SU-DHL-6 (cell line): ENCODE data around the gene MOGAT3.

Experiments used
- H2AFZ ChIP-seq: fragments of 200-600 bp; sonication (generic); 2 replicates; pipeline ENCODE4 v1.6.1; 2014; ENCODE audit warnings: low read depth, mild to moderate bottlenecking, moderate library complexity, mixed read lengths, antibody characterized with exemption, low read length; ENCODE audit not compliant: severe bottlenecking
- H3F3A ChIP-seq: fragments of 200-600 bp; shearing (Covaris generic); 2 replicates; pipeline ENCODE4 v1.6.0; 2016; ENCODE audit warnings: antibody characterized with exemption, mild to moderate bottlenecking; ENCODE audit not compliant: insufficient read depth
- H3K27ac ChIP-seq: fragments of 200-600 bp; sonication (generic); 2 replicates; pipeline ENCODE4 v1.5.1; 2016; ENCODE audit warnings: low read depth, mild to moderate bottlenecking, low read length, moderate library complexity, mixed read lengths
- H3K27me3 ChIP-seq: fragments of 200-600 bp; sonication (generic), shearing (Covaris generic); 2 replicates; pipeline ENCODE4 v1.6.0; 2014; ENCODE audit warnings: mild to moderate bottlenecking, low read length
- H3K36me3 ChIP-seq: fragments of 200-600 bp; sonication (generic); 2 replicates; pipeline ENCODE4 v1.6.1; 2014; ENCODE audit warnings: mild to moderate bottlenecking, low read length, mixed read lengths
- H3K4me2 ChIP-seq: fragments of 300-600, 200-600 bp; shearing (Covaris generic), sonication (generic); 2 replicates; pipeline ENCODE4 v1.6.0; 2014; ENCODE audit warnings: low read length, low read depth, mild to moderate bottlenecking; ENCODE audit not compliant: poor library complexity, severe bottlenecking
- H3K4me3 ChIP-seq: fragments of 200-600 bp; sonication (generic); 2 replicates; pipeline ENCODE4 v1.5.1; 2014; ENCODE audit warnings: antibody characterized with exemption, low read length, mild to moderate bottlenecking, mixed read lengths; ENCODE audit not compliant: insufficient read depth, poor library complexity, severe bottlenecking
- H3K79me2 ChIP-seq: fragments of 200-600 bp; sonication (generic); 2 replicates; pipeline ENCODE4 v1.6.1; 2014; ENCODE audit warnings: mild to moderate bottlenecking, low read length, moderate library complexity; ENCODE audit not compliant: insufficient read depth
- H3K9ac ChIP-seq: fragments of 200-600 bp; sonication (generic); 2 replicates; pipeline ENCODE4 v1.7.0; 2014; ENCODE audit warnings: mild to moderate bottlenecking, low read length
- H3K9me2 ChIP-seq: fragments of 200-600 bp; sonication (generic); replicated peaks from 2 replicates; pipeline ENCODE4 v1.6.1; 2014; ENCODE audit warnings: low read length; ENCODE audit not compliant: insufficient read depth
- H3K9me3 ChIP-seq: fragments of 200-600 bp; sonication (generic); 2 replicates; pipeline ENCODE4 v1.6.1; 2014; ENCODE audit warnings: low read length, mixed read lengths; ENCODE audit not compliant: insufficient read depth
- H4K20me1 ChIP-seq: fragments of 200-600 bp; sonication (generic); 2 replicates; pipeline ENCODE4 v1.6.1; 2014; ENCODE audit warnings: low read depth, mild to moderate bottlenecking, antibody characterized with exemption, low read length, moderate library complexity, mixed read lengths
- EZH2phosphoT487 ChIP-seq: fragments of 200-600 bp; sonication (generic), shearing (Covaris generic); conservative IDR thresholded peaks from 2 replicates; pipeline ENCODE4 v1.6.1; 2018; ENCODE audit warnings: mild to moderate bottlenecking, antibody characterized with exemption, low read length, moderate library complexity, mixed read lengths
- TF ChIP-seq, protein P1 (sequence below): fragments of 200-600 bp; sonication (generic); IDR thresholded peaks from one replicate; pipeline ENCODE4 v1.5.1; 2017; ENCODE audit warnings: antibody characterized with exemption, mild to moderate bottlenecking, low read length, moderate library complexity; ENCODE audit not compliant: insufficient read depth, poor library complexity, severe bottlenecking

Gene MOGAT3

DNA sequence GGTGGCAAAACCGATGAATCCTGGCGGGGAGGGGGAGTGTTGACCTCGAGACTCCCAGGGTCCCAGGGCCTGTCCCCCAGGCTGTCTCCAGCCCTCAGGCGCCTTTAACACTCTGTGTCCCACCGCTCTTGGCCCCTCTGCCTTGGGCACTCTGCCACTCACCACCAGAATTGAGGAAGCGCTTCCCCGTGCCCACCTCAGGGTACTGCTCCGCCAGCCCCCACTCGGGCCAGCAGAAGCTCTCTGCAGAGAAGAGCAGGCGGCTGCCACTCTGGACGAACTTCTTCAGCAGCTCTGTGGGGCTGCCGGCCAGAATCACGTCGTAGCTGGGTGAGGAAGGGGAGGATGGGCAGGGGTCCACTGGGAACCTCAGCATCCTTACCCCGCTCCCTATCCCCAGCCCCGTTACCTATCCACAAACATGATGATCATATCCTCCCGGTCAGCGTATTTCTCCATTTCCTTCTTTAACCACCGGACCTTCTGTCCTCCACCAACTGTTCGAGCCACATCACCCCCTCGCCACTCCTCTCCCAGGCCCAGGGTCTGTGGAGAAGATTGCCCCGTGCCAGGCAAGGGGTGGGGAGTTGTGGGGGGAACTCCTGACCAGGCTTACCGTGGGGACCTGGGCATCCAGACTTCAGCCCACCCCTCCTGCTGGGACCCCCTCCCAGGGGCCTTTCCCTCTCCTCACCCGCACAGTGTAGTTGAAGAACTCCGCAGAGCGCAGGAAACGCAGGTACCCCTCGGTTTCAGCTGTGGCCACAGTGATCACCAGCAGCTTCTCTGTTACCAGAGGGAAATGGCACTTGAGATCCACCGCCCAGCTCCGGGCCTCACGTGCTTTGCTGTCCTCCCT lies 15.4 kb upstream of the MOGAT3 start:
- Histone ChIP-seq H3K79me2 (peaks cover 9% of the 10 kb centered on the region), H3K9me2 (no peaks in the 10 kb centered on the region), H3K4me3 (peak overlapping the region; percentile 72), H3K9me3 (no peaks in the 10 kb centered on the region), H3K27ac (no peak overlapping the region), H3K36me3 (no peaks in the 10 kb centered on the region), H2AFZ (peak overlapping the region; percentile 86), H4K20me1 (no peaks in the 10 kb centered on the region), H3F3A (no peaks in the 10 kb centered on the region), H3K27me3 (no peaks in the 10 kb centered on the region), H3K4me2 (peak overlapping the region; percentile 81), H3K9ac (peak overlapping the region; percentile 70)
- TF ChIP-seq EZH2phosphoT487: no peak
- TF ChIP-seq, protein P1, sequence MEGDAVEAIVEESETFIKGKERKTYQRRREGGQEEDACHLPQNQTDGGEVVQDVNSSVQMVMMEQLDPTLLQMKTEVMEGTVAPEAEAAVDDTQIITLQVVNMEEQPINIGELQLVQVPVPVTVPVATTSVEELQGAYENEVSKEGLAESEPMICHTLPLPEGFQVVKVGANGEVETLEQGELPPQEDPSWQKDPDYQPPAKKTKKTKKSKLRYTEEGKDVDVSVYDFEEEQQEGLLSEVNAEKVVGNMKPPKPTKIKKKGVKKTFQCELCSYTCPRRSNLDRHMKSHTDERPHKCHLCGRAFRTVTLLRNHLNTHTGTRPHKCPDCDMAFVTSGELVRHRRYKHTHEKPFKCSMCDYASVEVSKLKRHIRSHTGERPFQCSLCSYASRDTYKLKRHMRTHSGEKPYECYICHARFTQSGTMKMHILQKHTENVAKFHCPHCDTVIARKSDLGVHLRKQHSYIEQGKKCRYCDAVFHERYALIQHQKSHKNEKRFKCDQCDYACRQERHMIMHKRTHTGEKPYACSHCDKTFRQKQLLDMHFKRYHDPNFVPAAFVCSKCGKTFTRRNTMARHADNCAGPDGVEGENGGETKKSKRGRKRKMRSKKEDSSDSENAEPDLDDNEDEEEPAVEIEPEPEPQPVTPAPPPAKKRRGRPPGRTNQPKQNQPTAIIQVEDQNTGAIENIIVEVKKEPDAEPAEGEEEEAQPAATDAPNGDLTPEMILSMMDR: no peak

DNA sequence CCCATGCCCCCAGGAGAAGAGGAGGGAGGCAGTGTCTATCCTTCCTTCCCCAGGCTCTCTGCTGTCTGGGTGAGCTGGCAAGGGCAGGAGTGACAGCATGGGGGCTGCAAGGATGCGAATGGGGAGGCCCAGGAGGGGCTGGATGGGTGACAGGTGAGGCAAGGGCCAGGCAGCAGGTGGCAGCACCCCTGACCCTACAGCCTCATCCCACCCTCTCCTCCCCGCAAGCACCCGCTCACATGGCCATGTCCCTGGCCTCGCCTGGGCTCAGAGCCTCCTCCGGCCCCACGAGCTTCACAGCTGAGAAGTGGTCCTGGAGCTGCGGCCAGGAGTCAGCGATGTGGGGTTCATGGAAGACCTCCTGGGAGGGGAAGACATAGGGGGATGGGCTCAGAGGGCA lies 11.2 kb upstream of the MOGAT3 start:
- Histone ChIP-seq H3K9me3 (no peaks in the 10 kb centered on the region), H3K79me2 (no peaks in the 10 kb centered on the region), H3K9ac (no peak overlapping the region), H3K4me2 (no peak overlapping the region), H2AFZ (no peak overlapping the region), H3K27ac (no peak overlapping the region), H4K20me1 (no peaks in the 10 kb centered on the region), H3K36me3 (no peaks in the 10 kb centered on the region), H3K9me2 (no peaks in the 10 kb centered on the region), H3F3A (no peaks in the 10 kb centered on the region), H3K4me3 (no peak overlapping the region), H3K27me3 (no peaks in the 10 kb centered on the region)
- TF ChIP-seq, protein P1: no peak
- TF ChIP-seq EZH2phosphoT487: no peak

DNA sequence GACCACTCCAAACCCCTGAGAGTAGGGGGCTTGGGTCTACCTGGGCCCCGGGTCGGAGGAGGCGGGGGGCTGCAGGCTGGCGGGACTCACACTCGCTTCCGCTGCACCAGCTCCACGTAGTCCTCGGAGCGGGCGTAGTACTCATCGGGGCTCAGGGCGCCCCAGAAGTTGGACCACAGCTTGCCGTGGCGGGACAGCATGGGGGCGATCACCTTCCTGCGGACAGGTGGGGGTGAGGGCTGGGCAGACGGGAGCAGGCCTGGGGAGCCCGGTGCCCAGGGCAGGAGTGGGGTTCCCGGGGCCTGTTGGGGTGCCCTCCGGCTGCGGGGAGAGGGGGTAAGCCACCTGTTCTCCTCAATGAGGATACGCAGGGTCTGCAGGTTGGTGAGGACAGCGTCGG lies 10.7 kb upstream of the MOGAT3 start:
- Histone ChIP-seq H3K36me3 (no peaks in the 10 kb centered on the region), H4K20me1 (no peaks in the 10 kb centered on the region), H3K9ac (no peak overlapping the region), H3K27ac (no peak overlapping the region), H3K79me2 (no peaks in the 10 kb centered on the region), H3F3A (no peaks in the 10 kb centered on the region), H2AFZ (no peak overlapping the region), H3K4me2 (no peak overlapping the region), H3K27me3 (no peaks in the 10 kb centered on the region), H3K9me2 (no peaks in the 10 kb centered on the region), H3K9me3 (no peaks in the 10 kb centered on the region), H3K4me3 (no peak overlapping the region)
- TF ChIP-seq, protein P1: no peak
- TF ChIP-seq EZH2phosphoT487: no peak
